ENCODE measurements around the gene PRDM16.
A peak's percentile ranks its signal among the peaks of the same experiment; 100 is the strongest.

The PRDM16 gene

DNA sequence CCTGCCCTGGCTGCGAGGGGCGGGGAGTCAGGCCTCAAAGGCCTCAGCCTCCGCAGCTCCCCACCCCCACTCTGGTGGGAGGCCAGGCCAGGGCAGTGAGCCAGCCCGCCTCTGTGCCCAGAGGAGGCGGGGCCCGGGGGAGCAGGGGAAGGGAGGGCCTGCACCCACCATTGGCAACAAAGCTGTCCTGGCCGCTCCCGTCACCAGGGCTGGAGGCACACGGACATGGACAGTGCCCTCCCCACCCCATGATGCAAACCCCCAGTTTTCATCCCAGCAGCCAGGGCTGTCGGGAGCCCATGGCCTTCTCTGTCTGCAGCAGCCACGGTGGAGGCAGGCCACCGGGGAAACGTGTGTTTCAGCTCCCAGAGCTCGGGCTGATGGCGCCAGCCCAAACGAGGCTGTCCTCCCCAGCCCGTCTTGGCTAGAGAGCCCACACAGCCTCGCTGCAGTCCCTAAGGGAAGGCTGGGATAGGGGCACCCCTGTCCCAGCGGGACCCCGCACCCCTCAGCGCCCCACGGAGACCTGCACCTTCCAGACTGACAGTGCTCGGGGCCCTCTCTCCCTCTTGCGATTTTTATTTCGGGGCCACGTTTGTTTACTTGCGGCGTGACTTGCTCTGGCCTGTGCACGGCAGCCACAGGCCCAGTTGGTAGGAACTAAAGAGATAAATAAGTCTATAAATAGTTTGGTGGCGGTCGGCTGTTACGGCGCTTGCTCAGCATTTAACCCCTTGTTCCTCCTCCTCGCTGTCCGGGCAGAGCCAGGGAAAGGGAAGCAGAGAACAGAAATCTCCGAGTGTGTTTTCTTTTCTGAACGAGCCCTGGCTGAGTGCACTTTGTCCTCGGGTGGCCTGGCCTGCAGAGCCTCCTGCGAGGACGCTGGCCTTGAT, 101.8 kb downstream of the PRDM16 start:
- peak; percentile 29 for DNase-seq

DNA sequence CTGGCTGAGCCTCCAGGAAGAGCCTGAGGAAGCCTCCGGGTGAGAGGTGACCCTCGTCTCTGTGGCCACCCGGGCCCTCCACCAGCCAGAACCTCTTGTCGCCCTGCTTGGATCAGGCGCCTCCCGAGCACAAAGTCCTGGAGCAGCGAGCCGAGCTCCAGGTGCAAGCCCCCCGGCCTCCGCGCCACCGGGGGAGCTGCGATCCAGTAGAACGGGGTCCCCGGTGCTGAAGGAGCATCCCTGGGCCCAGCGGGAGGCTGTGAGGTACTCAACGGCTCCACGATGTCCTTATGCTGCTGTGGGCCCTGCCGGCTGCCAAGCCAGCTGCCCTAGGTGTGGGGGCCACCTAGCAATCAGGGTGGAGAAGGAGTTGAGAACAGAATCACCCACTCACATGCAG, 102.8 kb downstream of the PRDM16 start:
- DNase-seq, result no peak

DNA sequence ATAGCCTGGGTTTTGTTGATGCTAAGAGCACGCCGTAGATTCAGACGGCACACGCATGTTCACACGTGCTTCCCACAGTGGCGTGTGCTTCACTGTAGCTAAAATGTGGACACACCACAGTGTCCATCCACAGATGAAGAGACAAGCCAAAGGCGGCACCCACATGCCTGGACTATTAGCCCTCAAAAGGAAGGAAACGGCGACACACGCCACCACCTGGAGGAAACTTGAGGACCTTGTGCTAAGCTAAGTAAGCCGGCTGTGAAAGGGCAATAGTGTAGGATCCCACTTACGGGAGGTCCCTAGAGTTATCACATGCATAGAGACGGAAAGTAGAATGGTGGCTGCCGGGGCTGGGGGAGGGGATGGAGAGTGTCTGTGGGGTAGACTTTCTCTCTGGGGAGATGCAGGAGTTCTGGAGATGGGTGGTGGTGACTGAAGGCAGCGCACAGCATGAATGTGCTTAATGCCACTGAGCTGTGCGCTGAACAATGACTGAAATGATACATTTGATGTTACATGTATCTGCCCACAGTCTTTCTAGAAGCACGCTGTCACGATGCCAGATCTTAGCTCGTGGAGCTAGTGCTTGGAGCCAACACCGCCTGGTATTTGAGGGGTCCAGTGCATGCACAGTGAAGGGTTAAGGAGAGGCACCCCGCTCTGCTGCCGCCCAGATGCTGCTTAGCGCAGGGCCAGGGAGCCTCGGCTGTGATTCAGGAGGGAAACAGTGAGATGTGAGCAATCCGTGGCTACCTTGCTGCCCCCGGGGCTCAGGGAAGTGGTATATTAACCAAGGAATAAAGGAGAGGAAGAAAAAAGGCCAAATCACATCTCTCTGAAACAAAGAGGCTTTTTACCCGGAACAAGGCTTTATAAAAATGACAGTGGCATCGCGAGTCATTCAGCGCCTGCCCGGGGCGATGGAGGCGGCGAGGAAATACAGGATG, 103.7 kb downstream of the PRDM16 start:
- DNase-seq, result no peak

DNA sequence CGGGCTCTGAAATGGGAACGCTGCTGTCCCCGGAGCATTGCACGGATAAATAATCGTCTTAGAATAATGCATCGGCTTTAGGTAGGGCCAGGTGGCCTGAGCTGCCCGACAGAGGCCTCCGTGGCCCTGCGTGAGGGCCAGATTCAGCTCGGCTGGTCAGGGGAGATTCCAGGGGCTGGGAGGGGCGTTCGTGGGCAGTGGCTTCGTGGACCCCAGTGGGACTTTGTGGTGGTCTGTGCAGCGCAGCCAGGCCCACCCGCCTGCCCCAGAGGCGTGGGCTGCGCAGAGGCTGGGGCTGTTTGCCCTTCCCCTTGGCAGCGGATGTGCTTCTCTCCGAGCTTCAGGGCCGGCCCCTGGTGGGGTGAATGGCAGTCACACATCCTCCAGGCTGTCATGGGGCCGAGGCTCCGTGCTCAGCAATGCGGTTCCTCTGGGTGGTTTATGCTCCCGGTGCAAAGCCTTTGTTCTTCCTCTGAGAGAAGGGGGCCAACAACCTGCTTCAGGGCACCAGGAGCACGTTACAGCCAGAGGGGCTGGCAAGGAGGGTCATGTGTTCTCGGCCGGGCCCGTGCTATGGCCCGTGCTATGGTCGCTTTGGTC, 104.5 kb downstream of the PRDM16 start:
- no peak for DNase-seq

DNA sequence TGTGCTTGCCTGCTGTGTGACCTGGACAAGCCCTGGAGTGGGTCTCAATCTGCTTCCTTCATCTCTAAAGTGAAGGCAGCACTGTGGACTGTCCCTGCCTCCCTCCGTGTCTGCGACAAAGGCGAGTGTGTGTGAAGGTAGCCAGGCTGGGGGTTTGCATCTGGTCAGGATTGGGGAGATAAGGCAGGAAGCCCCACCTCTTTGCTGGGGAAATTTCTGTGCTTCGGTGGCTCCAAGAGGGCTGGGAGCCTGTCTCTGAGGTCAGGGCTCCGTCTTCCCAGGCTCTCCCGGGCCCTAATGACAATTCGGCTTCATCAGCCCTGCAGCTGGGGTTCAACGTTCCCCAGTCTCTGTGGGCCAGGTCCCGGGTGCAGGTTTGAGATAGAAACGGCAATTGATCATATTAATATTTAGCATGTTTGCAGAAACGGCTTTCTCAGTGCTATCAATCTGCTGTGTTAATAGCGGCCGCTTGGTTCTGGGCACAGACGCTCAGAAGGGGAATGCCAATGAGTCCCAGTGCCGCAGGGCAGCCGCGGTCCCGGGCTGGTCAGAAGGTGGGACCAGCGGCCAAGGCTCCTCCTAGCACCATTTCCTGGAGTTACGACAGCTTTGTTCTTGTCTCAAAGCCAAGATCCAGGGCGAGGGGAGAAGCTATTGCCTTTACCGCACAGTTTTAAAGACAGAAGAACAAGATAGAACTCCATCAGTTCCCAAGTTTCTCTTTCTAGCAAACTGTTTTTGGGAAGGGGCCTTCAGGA, 105.7 kb downstream of the PRDM16 start:
- DNase-seq, result peak; percentile 58

DNA sequence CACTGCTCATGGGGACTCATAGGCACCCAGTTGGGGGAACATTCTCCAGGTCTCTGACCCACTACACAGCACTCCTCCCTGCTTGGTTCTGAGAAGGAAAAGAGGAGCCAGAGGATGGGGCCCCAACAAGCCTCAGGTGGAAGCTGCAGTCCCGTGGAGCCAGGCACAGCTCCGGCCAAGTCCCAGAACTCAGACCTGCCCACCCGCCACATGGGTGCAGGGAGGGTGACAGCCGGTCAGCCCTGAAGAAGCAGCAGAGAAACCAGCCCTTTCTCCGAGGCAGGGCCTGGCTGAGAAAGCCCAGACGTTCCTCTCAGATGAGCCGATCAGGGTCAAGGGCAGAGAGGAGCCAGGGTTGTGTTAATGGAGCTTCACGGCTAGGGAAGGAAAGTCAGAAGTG, 106.5 kb downstream of the PRDM16 start:
- DNase-seq, result no peak

DNA sequence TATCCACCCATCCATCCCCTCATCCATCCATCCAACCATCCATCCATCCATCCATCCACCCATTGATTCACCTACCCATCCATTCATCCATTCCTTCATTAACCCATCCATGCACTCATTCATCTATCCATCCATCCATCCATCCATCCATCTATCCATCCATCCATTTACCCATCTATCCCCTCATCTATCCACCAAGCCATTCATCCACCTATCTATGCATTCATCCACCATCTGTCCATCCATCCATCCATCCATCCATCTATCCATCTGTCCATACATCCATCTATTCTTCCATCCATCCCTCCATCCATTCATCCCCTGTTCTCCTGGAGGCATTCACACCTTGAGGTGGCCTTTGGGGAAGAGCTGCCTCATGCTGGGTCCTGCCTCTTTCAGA, 107.0 kb downstream of the PRDM16 start:
- no peak for DNase-seq

DNA sequence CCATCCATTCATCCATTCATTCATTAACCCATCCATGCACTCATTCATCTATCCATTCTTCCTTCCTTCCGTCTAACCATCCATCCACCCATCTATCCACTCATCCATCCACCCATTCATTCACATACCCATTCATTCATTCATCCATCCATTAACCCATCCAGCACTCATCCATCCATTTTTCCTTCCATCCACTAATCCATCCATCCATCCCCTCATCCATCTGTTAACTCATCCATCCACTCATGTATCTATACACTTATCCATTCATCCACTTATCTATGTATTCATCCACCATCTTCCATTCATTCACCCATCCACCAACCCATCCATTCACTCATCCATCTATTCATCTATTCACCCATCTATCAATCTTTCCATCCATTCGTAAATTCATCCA, 107.8 kb downstream of the PRDM16 start:
- DNase-seq, result no peak

DNA sequence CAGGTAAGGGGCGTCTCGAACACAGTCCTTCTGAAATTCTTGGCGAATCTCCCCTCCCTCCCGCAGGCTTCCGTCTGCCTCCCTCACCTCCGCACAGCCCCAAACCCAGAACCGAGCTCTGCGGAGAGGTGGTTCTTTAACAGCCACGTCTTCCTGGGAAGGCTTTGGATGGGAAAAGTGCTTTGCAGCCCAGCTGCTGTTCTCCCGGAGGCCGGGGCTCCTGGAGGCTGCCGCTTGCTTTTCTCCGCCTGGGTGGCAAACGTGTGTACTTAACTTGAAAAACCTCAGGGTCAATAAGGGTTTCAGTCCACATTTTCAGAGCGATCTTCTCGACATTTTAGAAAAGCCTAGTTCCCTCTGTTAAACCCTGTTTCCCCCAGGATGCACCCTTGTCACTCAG, 109.3 kb downstream of the PRDM16 start:
- DNase-seq, result no peak

DNA sequence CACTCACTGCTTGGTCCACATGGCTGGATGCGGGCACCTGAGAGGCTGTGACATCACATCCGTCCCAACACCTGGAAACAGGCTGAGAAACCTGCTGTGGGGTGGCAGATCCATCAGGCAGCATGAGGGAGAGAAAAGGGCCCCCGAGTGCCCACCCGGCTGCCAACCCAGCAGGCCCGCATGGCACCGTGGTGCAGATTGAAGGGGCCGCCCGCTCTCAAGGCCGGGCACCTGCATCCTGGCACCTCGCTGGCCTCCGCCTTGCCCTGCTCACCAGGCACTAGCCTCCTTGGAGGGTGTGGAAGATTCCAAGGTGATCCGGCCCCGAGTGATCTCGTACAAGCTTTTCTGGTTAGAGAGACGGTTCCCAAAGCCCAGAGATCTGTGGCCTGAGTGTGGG, 110.5 kb downstream of the PRDM16 start:
- no peak for DNase-seq

DNA sequence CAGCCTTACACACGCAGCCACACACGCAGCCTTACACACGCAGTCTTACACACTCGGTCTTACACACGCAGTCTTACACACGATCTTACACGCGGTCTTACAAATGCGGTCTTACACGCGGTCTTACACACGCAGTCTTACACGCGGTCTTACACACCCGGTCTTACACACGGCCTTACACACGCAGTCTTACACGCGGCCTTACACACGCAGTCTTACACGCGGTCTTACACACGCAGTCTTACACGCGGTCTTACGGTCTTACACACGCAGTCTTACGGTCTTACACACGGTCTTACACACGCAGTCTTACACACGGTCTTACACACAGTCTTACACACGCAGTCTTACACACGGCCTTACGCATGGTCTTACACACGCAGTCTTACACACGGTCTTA, 111.9 kb downstream of the PRDM16 start:
- DNase-seq, result no peak

DNA sequence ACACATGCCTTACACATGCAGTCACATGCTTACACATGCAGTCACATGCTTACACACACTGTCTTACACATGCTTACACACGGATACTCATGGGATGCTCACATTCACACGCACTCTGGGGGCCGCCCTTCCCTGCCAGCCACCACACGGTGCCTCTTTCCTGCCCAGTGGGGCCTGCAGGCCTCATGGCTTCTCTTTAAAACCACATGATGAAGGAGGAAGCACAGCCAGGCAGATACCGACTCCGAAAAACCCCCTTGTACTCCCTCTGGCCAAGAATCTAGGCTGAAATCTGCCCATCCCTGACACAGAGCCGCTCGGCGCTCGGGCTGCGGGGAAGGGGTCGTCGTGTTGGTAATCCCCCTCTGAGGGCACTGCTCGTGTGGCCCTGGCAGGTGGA, 113.0 kb downstream of the PRDM16 start:
- no peak for DNase-seq

DNA sequence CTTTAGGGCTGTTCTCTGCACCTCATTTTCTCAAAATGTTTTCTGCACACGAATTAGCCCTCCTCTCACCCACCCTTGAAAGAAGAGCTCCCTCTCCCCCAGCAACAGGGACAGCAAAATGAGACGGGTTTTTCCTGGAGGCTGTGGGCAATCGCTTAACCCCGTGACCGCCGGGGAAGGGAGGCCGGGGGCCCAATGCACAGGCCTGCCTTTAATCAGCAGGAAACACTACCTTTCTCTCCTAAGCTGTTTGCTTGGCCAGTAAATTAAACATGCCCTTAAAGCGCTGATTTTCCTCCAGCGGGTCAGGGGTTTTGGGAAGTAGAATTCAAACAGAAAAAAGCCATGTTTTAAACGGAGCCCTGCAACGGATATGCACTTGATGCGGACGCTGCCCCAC, 114.4 kb downstream of the PRDM16 start:
- DNase-seq, result no peak

DNA sequence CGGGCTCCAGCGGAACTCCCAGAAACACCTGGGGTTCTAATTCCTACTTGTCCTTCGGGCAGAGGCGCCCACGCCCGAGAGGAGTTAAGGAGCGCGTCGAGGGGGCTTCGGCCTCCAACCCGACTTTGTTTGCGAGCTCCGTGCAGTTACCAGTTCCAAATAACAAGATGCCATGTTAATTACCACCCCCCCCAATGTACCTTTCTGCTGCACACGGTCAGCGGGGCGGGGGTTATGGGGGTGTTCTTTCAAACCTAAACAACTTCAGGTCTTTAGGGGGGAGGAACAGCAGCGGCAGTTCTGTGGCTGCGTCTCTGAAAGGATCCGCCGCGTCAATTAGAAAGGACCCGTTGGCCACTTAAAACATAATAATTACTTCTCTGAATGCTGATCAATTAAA, 114.8 kb downstream of the PRDM16 start:
- no peak for DNase-seq

DNA sequence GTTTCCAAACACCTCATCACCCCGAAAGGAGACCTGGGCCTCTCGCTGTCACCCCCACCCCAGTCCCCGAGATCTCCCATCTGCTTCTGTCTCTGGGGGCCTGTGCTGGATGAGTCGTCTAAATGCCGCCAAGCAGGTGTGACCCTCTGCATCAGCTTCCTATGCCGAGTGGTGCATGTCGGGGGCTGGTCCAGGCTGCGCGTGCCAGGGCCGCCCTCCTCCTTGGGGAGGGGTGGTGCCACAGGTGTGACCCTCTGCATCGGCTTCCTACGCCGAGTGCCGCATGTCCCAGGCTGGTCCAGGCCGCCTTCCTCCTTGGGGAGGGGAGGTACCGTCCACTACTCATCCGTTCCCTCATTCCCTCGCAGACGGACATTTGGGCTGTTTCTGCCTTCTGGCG, 115.7 kb downstream of the PRDM16 start:
- DNase-seq, result no peak

DNA sequence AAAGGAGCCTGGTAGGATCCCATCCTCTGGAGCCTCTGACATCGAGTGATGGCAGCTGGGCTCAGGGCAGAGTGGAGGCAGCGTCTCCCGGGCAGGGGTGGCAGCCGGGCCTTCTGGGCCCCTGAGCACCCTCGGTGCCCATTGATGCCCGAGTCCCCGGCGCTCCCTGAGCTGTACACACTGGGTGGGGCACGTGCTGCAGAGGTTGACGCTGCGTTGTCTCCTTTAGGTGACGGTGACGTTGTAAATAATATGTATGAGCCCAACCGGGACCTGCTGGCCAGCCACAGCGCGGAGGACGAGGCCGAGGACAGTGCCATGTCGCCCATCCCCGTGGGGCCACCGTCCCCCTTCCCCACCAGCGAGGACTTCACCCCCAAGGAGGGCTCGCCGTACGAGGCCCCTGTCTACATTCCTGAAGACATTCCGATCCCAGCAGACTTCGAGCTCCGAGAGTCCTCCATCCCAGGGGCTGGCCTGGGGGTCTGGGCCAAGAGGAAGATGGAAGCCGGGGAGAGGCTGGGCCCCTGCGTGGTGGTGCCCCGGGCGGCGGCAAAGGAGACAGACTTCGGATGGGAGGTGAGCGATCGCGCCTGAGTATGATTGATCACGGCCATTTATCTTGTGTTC, 117.0 kb downstream of the PRDM16 start:
- no peak for DNase-seq

DNA sequence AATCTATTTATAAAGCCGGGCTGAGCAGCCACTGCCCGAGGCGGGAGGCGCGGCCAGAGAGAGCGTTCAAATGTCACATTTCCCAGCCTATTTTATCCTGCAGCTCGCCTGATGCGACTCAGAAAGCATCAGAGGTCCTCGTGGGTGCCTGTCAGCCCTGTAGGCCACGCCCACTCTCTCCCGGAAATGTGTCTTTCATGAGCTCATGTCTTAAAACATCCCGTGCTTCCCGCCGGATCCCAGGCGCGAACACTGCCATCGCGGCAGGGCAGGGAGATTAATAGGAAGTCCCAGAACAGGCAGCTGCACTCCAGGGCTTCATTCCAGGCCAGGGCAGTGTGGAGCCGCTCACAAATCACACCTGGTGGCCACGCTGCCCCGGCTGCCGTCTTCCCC, 117.5 kb downstream of the PRDM16 start:
- DNase-seq, result peak; percentile 73

DNA sequence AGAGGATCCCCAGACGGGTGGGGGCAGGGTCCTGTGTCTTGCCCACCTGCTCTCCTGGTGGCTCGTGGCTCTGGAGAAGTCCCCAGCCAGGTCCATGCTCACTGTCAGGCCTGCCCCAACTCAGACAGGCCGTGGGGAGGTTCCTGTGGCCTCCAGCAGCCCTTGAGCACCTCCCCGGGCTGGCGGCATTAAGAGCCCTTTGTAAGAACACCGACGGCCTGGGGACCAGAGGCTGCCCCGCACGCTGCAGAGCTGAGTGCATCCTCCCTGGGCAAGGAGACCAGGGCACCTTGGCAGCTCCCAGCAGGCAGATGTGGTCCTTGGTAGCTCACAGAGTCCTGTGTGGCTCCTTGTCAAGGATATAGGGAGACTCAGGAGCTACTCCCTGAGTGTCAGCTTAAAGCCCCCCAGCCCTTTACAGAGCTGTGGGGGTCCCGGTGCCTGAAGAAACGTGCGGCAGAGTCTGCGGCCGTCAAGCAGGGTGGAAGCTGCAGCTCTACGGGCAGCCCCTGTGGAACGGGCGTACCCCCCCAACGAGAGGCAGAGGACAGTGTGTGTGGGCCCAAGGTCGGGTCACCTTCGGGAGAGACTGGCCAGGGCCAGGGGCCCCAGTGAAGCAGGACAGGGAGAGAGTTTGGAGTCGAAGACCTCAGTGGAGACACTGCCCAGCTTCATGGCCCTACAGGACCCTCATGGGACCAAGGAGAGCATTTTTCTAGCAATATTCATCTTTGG, 118.6 kb downstream of the PRDM16 start:
- no peak for DNase-seq

DNA sequence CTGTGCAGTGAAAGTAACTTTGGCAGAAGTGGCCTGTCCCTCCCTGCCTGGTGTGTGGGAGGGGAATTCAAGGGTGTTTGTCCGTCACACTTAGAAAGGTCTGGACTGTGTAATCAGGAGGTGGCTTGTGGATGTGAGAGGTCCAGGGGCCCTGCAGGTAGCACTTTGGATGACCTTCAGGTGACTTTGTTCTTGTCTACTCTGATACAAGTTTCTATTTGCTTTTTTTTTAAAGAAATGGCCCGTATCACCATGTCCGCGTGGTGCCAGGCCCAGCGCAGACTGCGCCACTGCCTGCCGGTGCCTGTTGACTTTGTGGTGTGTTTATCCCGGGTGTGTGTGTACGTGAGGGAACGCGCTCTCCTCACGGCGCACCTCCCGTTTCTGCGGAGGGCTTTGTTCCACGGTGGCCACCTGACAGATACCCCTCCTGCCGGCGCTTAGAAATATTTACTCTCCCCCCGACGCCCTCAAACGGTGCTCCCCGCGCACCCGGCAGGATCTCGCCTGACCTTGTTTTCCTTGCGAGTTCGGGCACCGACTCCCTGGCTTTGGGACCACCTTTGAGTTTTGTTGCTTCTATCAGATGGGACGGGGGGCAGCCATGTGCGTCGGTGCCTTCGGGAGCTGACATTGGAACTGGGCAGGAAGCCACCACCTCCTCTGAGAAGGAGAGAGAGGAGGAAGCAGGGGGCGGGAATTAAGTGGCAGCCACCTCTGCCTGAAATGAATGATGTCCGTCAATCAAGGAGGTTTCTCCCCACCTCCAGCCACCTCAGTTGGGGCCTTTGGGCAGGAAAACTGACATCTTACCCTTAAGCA, 119.4 kb downstream of the PRDM16 start:
- DNase-seq, result no peak

DNA sequence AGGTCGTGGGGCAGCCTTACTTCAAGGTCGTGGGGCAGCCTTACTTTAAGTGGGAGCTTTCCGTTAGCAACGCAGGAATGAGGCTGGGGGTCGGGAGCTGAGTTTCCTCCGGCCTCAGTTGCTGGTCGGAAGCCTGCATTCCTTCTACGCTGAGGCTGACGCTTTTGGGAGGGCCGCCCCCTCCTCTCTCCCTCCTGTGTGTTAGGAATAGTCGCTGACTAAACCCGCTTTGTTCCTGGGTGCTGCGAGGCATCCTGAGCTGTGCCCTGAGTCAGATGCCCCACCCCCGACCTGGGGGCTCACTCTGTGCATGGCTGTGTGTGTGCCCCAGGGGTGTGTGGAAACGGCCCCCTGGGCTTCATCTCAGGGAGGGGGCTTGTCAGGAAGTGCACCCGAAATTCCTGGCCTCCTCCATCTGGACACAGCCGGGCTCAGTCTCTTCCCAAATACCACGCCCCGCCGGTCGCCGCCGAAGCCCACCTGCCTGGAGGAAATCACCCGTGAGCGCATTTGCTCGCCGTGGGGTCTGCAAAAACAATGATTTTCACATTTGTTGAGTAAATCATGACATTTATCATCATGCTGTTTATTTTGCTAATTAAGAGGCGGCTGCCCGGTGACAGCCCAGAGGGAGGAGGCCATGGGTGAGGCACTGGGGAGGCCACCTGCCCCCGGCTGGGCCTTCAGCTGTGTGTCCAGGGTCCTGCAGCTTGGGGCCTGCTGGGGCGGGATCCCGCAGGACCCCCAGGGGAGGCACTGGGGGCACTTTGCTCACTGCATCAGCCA, 121.4 kb downstream of the PRDM16 start:
- no peak for DNase-seq
